OCI-M1 (cell line): ENCODE measurements around the gene CD70.
A peak's percentile ranks its signal among the peaks of the same experiment; 100 is the strongest.
"Not testable (repeated sequence)": the region's sequence is repeated elsewhere in the genome, so short reads cannot be mapped to it uniquely, and the experiment has no call there.

Experiments used
- DNase-seq: peaks from one replicate; lab custom pipeline; 2025; lab: John Stamatoyannopoulos, UW

The CD70 gene, protein sequence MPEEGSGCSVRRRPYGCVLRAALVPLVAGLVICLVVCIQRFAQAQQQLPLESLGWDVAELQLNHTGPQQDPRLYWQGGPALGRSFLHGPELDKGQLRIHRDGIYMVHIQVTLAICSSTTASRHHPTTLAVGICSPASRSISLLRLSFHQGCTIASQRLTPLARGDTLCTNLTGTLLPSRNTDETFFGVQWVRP

DNA sequence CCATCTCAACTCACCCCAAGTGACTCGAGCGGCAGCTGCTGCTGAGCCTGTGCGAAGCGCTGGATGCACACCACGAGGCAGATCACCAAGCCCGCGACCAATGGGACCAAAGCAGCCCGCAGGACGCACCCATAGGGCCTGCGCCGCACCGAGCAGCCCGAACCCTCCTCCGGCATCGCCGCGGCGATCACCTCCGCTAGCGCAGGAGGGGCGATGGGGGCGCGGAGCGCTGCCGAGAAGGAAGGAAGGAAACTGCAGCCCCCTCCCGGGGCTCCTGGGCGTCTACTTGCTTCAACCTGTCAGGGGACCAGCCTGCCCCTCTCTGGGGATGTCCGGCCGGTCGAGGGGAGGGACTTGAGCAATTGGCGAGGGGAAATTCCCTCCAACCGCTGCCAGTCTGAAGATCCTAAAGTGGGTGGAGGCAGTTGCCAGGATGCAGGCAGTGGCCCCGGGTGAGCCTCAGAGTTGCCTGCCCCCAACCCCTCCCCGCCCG is at the start of gene CD70:
Gene CD70, minus strand, starts transcription at position 324 of the 493 bp plus-strand sequence. Its CDS starts 148 bp downstream, at position 176.
- DNase-seq: no peak

DNA sequence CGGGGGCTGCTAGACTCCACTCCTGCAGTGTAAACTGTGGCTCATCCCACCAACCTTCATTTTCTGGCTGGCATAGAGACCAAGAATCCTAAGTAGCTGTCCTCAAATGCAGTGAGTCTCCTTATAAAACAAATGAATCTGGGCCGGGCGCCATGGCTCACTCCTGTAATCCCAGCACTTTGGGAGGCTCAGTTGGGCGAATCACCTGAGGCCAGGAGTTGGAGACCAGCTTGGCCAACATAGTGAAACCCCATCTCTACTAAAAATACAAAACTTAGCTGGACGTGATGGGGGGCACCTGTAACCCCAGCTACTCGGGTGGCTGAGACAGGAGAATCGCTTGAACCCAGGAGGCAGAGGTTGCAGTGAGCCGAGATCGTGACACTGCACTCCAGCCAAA is 49.4 kb upstream of the CD70 start:
- not testable (repeated sequence) for DNase-seq

DNA sequence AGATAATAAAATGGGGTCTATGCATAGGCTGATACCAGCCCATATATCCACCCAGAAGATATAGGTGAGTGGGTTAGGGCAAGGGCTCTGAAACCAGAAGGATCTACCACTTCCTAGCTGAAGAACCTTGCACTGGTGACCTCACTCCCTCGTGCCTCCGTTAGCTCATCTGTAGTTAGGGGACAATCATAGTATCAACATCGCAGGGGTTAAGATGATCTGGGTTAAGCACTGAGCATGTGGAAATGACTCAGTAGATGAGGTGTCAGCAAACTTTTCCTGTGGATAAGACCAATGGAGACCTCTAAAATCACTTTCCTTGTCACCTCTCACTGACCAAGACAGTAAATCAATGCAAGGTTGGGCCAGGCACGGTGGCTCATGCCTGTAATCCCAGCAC is 48.5 kb upstream of the CD70 start:
- DNase-seq: peak; percentile 8

DNA sequence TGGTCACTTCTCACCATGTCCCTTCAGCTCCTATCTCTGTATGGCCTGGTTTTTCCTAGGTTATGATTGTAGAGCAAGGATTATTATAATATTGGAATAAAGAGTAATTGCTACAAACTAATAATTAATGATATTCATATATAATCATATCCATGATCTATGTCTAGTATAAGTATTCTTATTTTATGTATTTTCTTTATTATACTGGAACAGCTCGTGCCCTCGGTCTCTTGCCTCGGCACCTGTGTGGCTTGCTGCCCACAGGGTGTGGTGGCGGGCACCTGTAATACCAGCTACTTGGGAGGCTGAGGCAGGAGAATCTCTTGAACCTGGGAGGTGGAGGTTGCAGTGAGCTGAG is 42.5 kb upstream of the CD70 start:
- not testable (repeated sequence) for DNase-seq

DNA sequence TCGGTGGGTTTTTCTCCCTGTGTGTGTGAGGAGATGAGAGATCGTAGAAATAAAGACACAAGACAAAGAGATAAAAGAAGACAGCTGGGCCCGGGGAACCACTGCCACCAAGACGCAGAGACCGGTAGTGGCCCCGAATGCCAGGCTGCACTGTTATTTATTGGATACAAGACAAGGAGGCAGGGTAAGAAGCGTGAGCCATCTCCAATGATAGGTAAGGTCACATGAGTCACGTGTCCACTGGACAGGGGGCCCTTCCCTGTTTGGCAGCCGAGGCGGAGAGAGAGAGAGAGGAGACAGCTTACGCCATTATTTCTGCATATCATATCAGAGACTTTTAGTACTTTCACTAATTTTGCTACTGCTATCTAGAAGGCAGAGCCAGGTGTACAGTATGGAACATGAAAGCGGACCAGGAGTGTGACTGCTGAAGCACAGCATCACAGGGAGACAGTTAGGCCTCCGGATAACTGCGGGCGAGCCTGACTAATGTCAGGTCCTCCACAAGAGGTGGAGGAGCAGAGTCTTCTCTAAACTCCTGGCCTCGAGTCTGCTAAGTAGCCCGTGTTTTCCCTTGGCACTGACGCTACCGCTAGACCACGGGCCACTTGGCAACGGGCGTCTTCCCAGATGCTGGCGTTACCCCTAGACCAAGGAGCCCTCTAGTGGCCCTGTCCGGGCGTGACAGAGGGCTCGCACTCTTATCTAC is 42.0 kb upstream of the CD70 start:
- DNase-seq: peak; percentile 79

DNA sequence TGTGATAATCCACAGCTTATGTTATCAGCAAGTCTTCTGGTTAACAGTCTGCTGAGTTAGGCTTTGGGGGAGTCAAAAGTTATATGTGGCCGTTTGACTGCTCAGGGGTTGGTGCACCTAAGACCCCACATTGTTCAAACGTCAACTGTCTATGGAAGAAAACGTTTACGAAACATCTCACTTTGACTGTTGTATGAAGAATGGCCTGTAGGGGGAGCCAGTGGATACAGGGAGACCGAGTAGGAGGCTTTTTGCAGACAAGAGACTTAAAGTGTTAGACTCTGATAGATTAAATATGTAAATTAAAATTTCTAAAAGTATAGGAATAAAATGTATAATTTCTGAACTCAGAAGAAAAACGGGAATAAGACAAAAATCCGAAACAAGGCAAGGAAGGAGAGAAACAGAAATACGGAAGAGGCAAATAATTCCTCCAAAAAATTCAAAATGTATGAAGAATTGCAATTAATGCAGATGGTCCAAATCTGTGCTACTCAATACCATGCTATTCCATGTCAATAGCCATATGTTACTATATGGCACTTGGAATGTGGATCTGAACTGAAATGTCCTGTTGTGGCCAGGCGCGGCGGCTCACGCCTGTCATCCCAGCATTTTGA is 41.2 kb upstream of the CD70 start:
- DNase-seq: peak; percentile 83

DNA sequence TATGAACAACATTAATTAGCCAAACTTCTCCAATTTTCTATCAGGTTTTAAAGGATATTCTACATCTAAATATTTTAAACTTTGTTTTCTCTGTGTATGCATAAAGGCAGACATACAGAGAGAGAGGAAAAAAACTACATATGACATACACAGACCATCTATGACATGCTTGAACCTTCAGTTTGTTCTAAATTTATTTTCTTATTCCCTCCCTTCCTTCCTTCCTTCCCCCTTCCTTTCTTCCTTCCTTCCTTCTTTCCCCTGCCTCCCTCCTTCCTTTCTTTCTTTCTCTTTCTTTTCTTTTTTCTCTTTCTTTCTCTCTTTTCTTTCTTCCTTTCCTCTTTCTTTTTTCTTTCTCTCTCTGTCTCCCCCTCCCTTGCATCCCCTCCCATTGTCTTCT is 35.8 kb upstream of the CD70 start:
- peak; percentile 0 for DNase-seq

DNA sequence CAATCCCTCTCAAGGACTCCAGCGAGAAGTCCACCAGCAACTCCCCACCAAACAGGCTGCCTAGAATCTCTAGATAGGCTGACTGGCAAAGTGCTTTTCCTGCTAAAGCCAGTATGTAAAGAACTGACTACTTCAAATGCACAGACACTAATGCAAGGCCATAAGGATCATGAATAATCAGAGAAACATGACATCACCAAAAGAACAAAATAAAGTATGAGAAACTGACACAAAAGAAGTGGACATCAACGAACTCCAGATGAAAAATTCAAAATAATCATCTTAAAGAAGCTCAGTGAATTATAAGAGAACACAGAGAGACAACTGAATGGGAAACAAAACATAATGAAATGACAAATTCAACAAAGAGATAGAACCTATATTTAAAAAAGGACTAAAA is 26.4 kb upstream of the CD70 start:
- DNase-seq: no peak

DNA sequence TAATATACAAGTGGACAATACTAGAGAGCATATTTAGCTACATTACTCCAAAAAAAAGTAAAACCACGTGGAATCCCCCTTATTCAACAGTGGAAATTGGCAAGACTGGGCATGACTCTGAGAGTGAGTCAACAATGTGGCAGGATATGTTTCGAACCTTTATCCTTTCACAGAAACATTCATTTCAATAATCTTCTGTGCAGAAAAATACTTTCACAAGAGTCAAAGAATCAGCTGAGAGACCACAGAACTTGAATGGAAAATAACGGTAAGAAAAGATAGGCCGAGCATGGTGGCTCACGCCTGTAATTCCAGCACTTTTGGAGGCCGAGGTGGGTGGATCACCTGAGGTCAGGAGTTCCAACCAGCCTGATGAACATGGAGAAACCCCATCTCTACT is 25.1 kb upstream of the CD70 start:
- no peak for DNase-seq

DNA sequence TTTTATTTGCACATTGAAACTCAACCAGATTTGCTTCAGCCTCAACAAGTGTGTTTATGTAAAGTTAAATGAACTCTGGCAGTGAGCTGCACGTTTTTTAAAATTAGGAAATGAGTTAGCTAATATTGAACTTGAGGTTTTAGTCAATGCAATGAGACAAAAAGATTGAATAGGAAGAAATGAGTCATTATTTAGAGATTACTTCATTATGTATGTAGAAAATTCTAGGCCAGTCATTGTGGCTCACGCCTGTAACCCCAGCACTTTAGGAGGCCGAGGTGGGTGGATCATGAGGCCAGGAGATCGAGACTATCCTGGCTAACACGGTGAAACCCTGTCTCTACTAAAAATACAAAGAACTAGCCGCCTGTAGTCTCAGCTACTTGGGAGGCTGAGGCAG is 22.8 kb upstream of the CD70 start:
- no peak for DNase-seq

DNA sequence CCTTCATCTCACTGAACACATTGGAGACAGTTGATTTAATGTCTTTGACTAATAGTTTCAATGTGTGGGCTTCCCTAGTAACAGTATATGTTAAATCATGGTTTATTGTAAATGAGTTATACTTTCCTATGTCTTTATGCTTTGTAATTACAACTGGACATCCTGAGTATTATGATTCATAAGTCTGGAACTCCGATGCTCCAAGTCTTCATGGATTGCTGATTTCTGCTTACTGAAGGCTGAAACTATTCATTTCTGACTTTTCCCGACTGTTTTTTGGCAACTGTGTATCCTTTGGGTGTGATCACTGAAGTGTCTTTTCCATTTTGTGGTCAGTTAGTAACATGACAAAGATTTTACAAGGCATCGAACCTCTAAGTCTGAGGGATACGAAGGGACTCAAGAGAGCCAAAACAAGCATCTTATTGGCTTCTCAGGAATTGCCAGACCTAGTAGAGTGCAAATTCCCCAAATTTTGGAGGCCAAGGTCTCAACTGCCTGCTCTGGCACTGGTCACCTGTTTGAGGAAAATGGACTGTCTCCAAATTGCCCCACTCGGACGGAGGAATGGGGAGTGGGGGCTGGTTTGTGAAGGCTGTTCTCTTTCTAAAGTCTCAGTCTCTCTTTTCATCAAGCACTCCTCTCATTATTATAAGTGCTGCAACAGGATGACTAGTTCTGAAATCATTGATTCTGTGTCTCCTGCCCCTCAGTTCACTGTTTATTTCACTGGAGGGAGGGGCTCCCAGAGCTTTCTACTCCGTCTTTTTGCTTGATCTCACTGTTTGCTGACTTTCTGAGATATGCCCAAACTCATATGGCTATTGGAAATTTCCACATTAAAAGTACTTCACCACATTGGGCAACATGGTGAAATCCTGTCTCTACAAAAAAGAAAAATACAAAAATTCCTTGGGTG is 20.2 kb upstream of the CD70 start:
- DNase-seq: no peak

DNA sequence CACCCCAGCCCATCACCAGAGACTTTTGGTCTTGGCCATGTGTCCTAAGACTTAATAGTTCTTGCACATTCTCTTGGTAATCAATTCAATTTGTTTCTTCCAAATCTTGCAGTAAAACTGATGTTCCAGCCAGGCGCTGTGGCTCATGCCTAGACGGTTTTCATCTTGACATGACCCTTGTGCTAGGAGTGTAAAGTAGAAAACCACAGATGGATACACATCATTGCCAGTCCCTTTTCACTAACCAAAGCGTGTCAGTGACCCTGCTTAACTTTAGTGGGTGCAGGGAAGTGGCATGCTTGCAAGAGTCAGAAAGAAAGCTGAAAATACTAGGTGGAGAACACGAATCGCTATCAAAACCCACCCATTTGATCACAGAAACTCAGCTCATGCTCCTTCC is 18.0 kb upstream of the CD70 start:
- DNase-seq: no peak

DNA sequence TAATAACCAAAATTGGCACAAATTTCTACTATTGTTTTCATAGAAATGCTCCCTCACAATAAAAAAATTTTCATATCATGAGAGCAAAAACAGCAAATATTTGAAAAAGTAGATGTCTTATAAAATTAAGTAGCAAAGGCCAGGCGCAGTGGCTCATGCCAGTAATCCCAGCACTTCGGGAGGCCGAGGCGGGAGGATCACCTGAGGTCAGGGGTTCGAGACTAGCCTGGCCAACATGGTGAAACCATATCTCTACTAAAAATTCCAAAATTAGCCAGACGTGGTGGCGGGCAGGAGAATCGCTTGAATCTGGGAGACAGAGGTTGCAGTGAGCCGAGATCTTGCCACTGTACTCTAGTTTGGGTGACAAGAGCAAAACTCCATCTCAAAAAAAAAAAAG is 17.2 kb upstream of the CD70 start:
- not testable (repeated sequence) for DNase-seq

DNA sequence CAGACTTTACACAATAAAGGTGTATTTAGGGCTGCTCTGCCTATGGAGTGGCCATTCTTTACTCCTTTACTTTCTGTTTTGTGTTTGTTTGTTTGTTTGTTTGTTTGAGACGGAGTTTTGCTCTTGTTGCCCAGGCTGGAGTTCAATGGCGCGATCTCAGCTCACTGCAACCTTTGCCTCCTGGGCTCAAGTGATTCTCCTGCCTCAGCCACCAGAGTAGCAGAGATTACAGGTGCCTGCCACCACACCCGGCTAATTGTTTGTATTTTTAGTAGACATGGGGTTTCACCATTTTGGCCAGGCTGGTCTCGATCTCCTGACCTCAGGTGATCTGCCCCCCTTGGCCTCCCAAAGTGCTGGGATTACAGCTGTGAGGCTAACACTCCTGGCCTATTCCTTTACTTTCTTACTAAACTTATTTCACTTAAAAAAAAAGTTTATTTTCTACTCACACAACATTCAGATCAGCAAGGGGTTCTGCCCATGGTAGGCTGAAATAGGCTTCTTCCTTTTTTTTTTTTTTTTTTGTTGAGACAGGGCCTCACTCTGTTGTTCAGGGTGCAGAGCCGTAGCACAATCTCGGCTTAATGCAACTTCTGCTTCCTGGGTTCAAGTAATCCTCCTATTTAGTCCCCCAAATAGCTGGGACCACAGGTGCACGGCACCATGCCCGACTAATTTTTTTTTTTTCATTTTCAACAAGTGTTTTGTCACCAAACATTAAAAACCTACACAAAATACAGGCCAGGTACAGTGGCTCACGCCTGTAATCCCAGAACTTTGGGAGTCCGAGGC is 15.5 kb upstream of the CD70 start:
- DNase-seq: not testable (repeated sequence)

DNA sequence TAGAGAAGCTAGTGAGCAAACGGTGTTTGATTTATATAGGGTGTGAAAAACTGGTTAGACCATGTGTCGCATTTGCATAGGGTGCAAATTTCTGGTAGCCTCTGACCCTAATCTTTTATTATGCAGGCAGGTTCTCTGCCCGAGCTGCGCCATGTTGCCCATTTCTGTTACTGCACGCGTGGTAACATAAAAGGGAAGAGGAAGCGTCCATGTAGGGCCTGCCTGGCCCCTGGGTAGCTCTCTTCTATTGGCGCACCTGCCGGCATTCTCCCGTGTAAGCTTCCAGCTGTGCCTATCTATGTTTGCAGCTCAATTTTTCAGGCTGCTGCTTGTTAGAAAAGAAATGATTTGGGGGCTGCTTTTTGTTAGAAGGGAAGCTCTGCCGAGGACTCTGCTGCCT is 14.0 kb upstream of the CD70 start:
- DNase-seq: no peak

DNA sequence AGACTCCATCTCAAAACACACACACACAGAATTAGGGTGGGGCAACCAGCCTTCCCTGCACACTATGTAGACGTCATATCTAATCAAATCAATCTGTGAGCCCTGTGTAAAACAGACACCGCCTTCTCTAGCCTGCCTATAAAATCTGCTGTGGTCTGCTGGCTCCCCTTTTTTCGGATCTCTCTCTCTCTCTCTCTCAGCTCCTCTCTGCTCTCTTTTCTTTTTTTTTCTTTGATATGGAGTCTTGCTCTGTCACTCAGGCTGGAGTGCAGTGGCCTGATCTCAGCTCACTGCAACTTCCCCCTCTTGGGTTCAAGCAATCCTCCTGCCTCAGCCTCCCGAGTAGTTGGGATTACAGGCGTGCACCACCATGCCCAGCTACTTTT is 11.8 kb upstream of the CD70 start:
- no peak for DNase-seq

DNA sequence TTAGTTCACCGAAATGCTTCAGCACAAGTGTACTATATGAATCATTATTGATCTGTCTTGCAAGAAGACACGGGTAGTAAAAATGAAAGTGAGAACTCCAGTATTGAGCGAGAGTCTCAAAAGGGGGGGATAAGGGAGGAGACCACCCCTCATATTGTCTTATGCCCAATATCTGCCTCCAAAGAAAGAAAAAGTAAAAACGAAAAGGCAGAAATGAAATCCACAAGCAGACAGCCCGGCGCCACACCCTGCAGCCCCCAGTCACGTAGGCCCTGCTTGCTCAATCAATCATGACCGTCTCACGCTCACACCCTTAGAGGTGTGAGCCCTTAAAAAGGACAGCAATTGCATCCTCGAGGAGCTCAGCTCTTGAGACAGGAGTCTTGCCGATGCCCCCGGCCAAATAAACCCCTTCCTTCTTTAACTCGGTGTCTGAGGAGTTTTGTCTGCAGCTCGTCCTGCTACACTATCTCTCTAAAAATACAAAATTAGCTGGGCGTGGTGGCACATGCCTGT is 10.6 kb upstream of the CD70 start:
- not testable (repeated sequence) for DNase-seq

DNA sequence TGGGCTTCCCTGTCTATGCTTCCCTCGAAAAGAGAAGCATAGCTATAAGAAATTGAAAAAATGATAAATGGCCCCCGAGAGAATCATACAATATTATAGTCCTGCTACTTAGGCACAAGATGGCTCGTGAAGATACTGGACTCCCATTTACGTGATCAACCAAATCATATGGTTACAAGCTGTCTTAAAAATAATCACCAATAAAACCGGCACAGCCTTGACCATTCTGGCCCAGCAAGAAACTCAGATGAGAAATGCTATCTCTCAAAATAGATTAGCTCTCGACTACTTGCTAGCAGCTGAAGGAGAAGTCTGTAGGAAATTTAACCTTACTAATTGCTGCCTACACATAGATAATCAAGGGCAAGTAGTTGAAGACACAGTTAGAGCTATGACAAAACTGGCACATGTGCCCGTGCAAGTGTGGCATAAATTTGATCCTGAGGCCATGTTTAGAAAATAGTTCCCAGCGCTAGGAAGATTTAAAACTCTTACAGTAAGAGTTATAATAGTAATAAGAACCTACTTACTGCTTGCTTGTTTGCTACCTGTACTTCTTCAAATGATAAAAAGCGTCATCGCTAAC is 10.1 kb upstream of the CD70 start:
- peak; percentile 30 for DNase-seq

DNA sequence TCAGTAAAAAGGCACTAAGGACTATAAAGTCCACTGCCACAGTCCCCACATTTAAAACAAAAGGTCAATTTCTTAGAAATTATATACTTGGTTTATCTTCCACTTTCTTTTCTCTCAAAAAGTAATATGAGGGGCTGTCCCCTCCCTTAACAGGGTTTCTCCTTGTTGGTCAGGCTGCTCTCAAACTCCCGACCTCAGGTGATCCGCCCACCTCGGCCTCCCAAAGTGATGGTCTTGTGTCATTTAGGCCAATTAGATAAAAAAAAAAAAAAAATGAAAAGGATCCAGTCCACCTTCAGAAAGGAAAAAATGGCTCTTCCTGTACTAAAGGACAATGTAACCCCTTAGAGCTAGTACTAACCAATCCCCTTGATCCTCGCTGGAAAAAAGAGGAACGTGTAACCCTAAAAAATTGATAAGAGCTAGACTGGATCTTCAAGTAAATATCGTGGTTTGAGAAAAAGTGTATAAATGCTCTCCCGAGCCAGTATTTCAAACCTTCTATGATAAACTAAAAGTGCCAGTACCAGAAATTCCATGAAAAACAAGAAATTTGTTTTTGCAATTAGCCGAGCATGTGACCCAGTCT is 9.0 kb upstream of the CD70 start:
- DNase-seq: peak; percentile 65

DNA sequence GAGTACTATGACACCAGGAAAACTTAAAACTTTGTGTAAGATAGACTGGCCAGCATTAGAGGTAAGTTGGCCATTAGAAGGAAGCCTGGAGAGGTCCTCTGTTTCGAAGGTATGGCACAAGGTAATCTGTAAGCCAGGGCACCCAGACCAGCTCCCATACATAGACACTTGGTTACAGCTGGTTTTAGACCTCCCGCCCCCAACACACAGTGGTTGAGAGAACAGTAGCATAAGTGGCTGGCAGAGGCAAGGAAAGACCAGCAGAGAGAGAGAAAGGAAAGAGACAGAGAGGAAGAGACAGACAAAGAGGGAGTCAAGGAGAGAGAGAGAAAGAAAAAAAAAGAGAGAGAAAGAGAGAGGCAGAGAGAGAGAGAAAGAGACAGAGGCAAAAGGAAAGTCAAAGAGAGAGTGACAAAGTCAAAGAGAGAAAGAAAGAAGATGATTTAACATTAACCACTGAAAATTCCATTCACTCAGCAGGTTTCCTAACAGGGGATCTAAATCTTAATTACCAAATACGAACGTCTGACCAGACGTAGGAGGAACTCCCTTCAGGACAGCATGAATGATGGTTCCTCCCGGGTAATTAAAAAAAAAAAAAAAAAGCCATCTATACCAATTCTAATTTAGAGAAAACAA is 7.4 kb upstream of the CD70 start:
- peak; percentile 45 for DNase-seq
